ENCODE data around the gene ENAH. TPM values are rescaled to one million over a fixed set of nuclear protein-coding genes. Genes with fewer than 3 reads are reported as not detected.

The ENAH gene
- total and polyA plus RNA-seq, 2 donors (not counting 1 experiment from before 2014, with no cell fraction given): 1.3 to 1.6 TPM

- Histone ChIP-seq H3K36me3 (replicated peaks in 1 of 2; ENCODE audit: control extremely low read depth in 1 of 2, control insufficient read depth in 1 of 2, extremely low read depth in 1 of 2, insufficient read depth in 2 of 2, low read length in 1 of 2) (no peaks in the 10 kb centered on the region), H2AFZ (ENCODE audit: insufficient read depth, low read depth, low read length, poor library complexity, severe bottlenecking) (no peak overlapping the region), H3K9me3 (ENCODE audit: control extremely low read depth in 1 of 3, control insufficient read depth in 2 of 3, insufficient read depth in 1 of 3, low read length in 2 of 3) (no peaks in the 10 kb centered on the region), H3K4me2 (replicated peaks; ENCODE audit: low read depth, low read length, poor library complexity, severe bottlenecking) (no peak overlapping the region), H3K4me1 (ENCODE audit: control insufficient read depth in 2 of 2, insufficient read depth in 2 of 2, low read length in 2 of 2) (no peaks in the 10 kb centered on the region), H3K27me3 (replicated peaks in 1 of 4; ENCODE audit: control extremely low read depth in 1 of 4, control insufficient read depth in 3 of 4, insufficient read depth in 4 of 4, low read length in 3 of 4) (no peaks in the 10 kb centered on the region), H3K27ac (ENCODE audit: low read length in 2 of 2) (no peak overlapping the region), H3K9ac (ENCODE audit: low read length) (no peak overlapping the region), H4K20me1 (ENCODE audit: control insufficient read depth, insufficient read depth, low read length, poor library complexity, severe bottlenecking) (no peaks in the 10 kb centered on the region), H3K79me2 (ENCODE audit: control insufficient read depth, insufficient read depth, low read length) (no peaks in the 10 kb centered on the region), H3K4me3 (ENCODE audit: control extremely low read depth in 1 of 5, extremely low read depth in 1 of 5, insufficient read depth in 1 of 5, low read depth in 2 of 5, low read length in 4 of 5) (no peak overlapping the region)
- Mint-ChIP-seq H3K27ac (no peak overlapping the region), H3K27me3 (peaks cover 14% of the 10 kb centered on the region), H3K4me3 (no peak overlapping the region), H3K9me3 (ENCODE audit: insufficient read depth) (no peaks in the 10 kb centered on the region), H3K4me1 (no peaks in the 10 kb centered on the region)
- POLR2A ChIA-PET: no interaction called here
- TF ChIP-seq EZH2 (IDR thresholded peaks at IDR 0.05; ENCODE audit: borderline replicate concordance, insufficient read depth, low read depth, low read length, poor library complexity, severe bottlenecking): no peak
- TF ChIP-seq CTCF (IDR thresholded peaks at IDR 0.05): no peak
- DNase-seq (no peak), ATAC-seq (ENCODE audit: low read depth) (no peak)
- WGBS (ENCODE audit: insufficient coverage): no CpG with 5 or more reads among the region's 2 CpGs
- CTCF ChIA-PET: interaction anchor here (1.0 kb wide), 1 partner anchor 11 kb away, joined by 3 read pairs; no protein-coding TSS in a partner anchor
- intact Hi-C loops (cut with micrococcal nuclease): no loop called here
These were observed 120.5 kb downstream of the ENAH start for GRCh38 chr1:225532240-225532944.

- no peaks in the 10 kb centered on the region for H3K36me3 ChIP-seq (replicated peaks in 1 of 2; ENCODE audit: control extremely low read depth in 1 of 2, control insufficient read depth in 1 of 2, extremely low read depth in 1 of 2, insufficient read depth in 2 of 2, low read length in 1 of 2)
- no peak overlapping the region for H3K9ac ChIP-seq (ENCODE audit: low read length)
- no peaks in the 10 kb centered on the region for H3K9me3 Mint-ChIP-seq (ENCODE audit: insufficient read depth)
- H3K4me2 ChIP-seq (replicated peaks; ENCODE audit: low read depth, low read length, poor library complexity, severe bottlenecking): no peak overlapping the region
- ATAC-seq (ENCODE audit: low read depth) (no peak), DNase-seq (no peak)
- no peaks in the 10 kb centered on the region for H3K4me1 Mint-ChIP-seq
- intact Hi-C loops (cut with micrococcal nuclease): no loop called here
- H3K4me3 ChIP-seq (ENCODE audit: control extremely low read depth in 1 of 5, extremely low read depth in 1 of 5, insufficient read depth in 1 of 5, low read depth in 2 of 5, low read length in 4 of 5): no peak overlapping the region
- CTCF ChIA-PET: no interaction called here
- WGBS (ENCODE audit: insufficient coverage): no CpG with 5 or more reads among the region's 4 CpGs
- H3K9me3 ChIP-seq (ENCODE audit: control extremely low read depth in 1 of 3, control insufficient read depth in 2 of 3, insufficient read depth in 1 of 3, low read length in 2 of 3): no peaks in the 10 kb centered on the region
- peaks cover 10% of the 10 kb centered on the region for H3K27me3 Mint-ChIP-seq
- H3K4me1 ChIP-seq (ENCODE audit: control insufficient read depth in 2 of 2, insufficient read depth in 2 of 2, low read length in 2 of 2): no peaks in the 10 kb centered on the region
- H4K20me1 ChIP-seq (ENCODE audit: control insufficient read depth, insufficient read depth, low read length, poor library complexity, severe bottlenecking): no peaks in the 10 kb centered on the region
- H3K79me2 ChIP-seq (ENCODE audit: control insufficient read depth, insufficient read depth, low read length): no peaks in the 10 kb centered on the region
- no peaks in the 10 kb centered on the region for H3K27me3 ChIP-seq (replicated peaks in 1 of 4; ENCODE audit: control extremely low read depth in 1 of 4, control insufficient read depth in 3 of 4, insufficient read depth in 4 of 4, low read length in 3 of 4)
- H3K27ac Mint-ChIP-seq: no peak overlapping the region
- POLR2A ChIA-PET: no interaction called here
- TF ChIP-seq CTCF (IDR thresholded peaks at IDR 0.05) (no peak), EZH2 (IDR thresholded peaks at IDR 0.05; ENCODE audit: borderline replicate concordance, insufficient read depth, low read depth, low read length, poor library complexity, severe bottlenecking) (no peak)
- no peak overlapping the region for H2AFZ ChIP-seq (ENCODE audit: insufficient read depth, low read depth, low read length, poor library complexity, severe bottlenecking)
- H3K27ac ChIP-seq (ENCODE audit: low read length in 2 of 2): no peak overlapping the region
- no peak overlapping the region for H3K4me3 Mint-ChIP-seq
These were observed 123.2 kb downstream of the ENAH start for GRCh38 chr1:225529726-225530125.

All from B cell (primary cell).